COLO829 (cell line): ENCODE measurements around the gene NFE2L1.
"Not testable (repeated sequence)": the region's sequence is repeated elsewhere in the genome, so short reads cannot be mapped to it uniquely, and the experiment has no call there.

Experiments used
- DNase-seq: peaks from one replicate; pipeline ENCODE4 v3.0.0; 2012; ENCODE audit warnings: low spot score

The NFE2L1 gene, protein sequence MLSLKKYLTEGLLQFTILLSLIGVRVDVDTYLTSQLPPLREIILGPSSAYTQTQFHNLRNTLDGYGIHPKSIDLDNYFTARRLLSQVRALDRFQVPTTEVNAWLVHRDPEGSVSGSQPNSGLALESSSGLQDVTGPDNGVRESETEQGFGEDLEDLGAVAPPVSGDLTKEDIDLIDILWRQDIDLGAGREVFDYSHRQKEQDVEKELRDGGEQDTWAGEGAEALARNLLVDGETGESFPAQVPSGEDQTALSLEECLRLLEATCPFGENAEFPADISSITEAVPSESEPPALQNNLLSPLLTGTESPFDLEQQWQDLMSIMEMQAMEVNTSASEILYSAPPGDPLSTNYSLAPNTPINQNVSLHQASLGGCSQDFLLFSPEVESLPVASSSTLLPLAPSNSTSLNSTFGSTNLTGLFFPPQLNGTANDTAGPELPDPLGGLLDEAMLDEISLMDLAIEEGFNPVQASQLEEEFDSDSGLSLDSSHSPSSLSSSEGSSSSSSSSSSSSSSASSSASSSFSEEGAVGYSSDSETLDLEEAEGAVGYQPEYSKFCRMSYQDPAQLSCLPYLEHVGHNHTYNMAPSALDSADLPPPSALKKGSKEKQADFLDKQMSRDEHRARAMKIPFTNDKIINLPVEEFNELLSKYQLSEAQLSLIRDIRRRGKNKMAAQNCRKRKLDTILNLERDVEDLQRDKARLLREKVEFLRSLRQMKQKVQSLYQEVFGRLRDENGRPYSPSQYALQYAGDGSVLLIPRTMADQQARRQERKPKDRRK

DNA sequence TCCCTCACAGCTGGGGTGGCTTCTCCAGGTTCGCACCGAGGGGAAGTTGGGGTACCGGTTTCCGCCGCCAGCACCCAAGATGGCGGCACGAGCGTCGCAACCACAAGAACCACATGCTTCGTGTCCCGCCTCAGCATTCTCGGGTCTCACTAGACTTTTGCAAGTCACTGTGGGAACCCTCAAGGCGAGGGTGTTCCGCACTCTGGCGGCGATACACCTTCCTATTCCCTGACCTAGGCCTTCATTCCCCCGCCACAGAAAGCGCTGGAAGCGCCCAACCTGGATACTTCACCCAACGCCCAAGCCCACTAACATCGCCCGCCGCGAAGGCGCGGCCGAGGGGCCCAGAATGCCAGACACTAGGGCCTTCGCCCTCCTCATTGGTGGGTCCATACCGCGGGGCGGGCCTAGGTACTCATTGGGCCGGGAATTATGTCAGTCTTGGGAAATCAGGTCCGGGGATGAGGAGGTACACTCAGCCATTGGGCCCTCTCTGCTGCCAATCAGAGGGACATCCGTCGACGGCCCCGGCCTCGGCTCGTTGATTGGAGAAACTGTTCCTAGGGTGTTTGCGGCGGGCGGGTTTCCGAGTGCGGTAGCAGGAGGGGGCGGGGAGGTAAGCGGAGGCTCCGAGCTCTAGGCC, at the start of gene NFE2L1:
NFE2L1 (plus strand) TSS at position 619 of the 643 bp plus-strand sequence. CDS start 2,760 bp downstream, outside the sequence.
- DNase-seq = peak; percentile 86

DNA sequence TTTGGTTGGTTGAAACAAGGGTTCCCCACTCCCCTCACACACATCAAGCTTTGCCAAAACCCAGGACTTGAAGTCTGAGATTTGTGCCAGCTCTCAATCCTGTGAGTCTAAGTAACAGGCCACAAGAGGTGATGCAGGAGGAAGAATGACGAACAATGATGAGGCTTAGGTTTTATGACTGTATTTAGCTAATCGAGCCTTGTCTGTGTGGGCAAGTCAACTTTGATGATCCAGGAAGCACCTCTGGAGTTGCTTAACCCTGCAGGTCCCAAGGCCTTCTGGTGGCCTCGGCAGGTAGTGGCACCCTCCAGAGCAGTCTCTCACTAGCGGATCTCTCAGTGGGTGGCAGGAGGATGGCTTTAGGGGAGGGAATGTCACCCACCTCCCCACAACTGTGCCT, 48.6 kb upstream of the NFE2L1 start:
- peak; percentile 60 for DNase-seq

DNA sequence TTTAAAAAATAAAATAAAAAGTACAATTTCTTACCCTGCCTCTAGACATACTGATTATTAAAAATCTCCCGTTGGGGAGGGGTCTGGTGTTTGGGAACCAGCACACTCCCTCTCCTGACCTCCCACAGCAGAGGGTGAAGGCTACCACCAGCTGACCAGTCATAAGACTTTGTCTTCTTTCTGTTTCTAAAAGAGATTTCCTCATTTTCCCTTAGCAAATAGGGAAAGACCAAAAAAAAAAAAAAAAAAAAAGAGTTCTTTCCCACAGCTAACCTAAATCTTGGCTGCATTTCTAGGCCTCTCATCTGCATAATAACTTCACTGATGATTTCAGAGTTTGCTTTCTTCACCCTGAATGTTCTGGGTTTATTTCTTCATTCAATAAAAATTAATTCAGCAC, 47.0 kb upstream of the NFE2L1 start:
- no peak for DNase-seq

DNA sequence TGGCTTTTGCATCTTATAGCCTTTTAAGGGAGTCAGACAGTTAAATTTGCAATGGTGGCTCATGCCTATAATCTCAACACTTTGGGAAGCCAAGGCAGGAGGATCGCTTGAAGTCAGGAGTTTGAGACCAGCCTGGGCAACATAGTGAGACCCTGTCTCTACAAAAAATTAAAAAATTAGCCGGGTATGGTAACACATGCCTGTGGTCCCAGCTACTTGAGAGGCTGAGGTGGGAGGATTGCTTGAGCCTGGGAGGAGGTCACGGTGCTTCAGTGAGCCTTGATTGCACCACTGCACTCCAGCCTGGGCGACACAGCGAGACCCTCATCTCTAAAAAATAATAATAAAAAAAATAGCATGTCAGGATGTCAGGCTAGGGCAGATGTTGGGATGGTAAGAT, 46.5 kb upstream of the NFE2L1 start:
- DNase-seq = not testable (repeated sequence)

DNA sequence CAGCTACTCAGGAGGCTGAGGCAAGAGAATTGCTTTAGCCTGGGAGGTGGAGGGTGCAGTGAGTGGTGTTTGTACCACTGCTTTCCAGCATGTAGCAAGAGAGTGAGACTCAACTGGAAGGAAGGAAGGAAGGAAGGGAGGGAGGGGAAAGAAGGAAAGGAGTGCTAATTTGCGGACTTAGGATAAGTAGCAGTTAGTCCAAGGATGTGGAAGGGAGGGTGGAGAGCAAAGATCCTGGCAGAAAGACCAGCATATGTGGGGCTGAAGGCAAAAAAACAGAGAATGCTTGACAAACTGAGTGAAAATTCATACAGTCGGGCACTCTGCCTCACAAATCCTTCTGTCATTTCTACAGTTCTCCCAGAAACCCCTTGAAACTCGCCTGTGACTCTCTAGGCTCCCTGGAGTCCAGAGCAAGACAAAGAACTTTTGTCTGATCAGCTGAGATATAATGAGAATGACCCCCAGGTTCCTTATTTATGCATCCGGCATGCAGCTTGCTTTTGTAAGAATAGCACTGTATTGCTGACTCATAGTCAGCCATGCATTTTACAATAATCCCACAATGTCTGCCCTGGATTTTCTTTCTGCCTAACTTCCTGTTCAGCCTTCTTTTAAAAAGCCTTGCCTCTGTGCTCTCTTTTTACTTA, 45.8 kb upstream of the NFE2L1 start:
- DNase-seq = peak; percentile 87

DNA sequence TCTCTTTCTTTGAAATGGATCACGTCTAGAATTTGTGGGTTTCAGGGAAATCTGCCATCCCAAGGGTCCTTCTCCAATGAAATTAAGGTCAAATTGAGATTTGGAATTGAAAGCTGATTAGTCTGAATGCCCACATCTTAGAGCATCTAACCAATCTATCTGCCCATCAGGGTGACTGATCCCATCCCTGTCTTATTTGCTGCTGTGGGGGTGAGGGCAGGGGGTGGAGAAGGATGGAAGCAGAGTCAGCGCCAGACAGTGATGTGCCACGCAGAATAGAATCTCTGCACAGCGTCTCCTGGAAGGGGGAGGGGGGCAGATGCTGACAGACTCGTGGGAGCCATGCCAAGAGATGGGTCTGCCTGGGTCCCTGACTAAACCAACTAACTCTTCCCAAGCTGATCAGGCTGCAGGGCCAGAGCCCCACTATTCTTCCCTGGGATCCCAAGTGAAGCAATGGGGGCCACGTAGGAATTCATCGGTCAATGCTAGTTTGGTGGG, 45.2 kb upstream of the NFE2L1 start:
- DNase-seq = no peak

DNA sequence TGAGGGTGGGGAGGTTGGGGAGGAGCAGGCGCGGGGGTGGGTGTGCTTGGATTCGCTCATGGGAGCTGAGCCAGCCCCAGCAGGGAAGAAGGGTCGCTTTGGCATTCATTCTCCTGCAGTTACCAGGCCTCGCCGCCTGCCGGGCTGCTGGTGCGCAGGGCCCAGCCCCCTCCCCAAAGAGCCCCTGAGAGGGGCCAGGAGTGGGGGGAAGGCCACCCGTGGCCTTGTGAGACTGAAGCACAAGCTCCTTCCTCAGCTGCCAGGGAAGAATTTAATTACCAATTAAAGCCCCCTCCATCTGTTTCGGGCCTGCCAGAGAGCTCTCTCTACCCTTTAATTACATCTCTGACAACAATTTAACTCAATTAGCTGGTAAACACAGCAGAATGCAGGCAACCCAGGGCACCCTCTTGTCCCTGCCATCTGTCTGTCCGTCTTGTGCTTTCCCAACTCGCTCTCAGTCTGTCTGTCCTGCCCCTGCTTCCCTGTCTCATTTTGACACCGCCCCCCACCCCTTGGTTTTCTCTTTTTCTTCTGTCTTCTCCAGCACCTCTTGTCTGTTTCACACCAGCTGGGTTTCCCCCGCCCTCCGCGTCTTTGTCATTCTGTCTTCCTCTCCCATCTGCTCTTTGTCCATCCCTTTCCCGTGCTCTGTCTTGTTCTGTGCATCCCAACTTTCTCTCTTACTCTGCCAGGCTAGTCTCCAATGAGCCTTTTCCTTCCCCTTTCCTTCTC, 44.6 kb upstream of the NFE2L1 start:
- DNase-seq = no peak

DNA sequence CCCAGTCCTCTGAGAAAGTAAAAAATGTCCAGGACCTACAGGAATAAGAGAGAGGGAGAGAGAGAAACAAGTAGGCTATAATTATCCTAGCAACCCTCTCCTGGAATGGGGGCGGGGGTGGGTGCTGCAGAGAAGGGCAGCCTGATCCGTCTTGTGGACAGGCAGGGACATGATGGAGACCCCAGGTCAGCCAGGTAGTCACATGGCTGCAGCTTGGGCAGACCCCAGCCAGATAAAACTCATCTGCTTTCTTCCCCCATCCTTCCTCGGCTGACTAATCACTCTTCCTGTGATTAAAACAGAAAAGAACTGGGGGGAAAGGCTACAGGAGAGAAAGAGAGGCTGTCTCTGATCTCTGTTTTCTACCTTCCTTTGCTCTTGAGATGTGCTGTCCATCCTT, 43.2 kb upstream of the NFE2L1 start:
- no peak for DNase-seq

DNA sequence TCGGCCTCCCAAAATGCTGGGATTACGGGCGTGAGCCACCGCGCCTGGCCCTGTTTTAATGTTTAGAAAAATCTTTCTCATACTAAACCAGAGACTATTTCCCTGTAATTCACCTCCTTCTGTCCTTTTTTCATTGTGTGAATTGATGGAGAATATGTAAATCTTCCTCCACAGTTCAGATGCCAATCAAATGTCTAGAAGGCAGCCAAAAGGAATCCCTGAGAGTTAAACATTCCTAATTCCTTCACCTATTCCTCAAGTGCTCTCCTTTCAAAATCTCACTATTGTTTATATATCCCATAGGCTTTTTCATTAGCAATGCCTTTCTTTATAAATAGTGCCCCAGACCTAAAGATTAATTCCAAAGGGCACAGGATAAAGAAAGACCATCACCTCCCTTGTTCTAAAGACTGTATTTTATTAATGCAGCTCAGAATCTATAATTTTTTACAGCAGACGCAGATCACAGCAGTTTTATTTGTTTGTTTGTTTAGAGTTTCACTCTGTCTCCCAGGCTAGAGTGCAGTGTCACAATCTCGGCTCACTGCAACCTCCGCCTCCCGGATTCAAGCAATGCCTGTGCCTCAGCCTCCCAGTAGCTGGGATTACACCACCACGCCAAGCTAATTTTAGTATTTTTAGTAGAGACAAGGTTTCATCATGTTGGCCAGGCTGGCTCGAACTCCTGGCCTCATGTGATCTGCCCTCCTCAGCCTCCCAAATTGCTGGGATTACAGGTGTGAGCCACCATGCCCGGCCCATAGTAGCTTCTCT, 41.0 kb upstream of the NFE2L1 start:
- no peak for DNase-seq

DNA sequence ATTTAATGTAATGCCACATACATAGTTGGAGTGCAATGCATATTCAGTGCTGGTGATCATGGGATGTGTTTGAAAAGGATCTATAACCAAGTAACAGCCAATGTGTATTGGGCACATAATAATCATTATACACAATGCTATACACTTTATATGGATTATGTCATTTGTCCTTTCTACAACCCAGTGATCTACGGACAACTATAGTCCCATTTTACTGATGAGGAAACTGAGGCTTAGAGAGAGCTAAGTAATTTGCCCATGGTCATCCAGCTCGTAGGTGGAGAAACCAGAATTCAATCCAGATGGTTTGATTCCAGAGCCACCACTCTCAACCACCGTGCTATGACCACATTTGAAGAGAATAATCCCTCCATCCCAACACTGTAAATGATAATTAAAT, 38.0 kb upstream of the NFE2L1 start:
- DNase-seq = no peak

DNA sequence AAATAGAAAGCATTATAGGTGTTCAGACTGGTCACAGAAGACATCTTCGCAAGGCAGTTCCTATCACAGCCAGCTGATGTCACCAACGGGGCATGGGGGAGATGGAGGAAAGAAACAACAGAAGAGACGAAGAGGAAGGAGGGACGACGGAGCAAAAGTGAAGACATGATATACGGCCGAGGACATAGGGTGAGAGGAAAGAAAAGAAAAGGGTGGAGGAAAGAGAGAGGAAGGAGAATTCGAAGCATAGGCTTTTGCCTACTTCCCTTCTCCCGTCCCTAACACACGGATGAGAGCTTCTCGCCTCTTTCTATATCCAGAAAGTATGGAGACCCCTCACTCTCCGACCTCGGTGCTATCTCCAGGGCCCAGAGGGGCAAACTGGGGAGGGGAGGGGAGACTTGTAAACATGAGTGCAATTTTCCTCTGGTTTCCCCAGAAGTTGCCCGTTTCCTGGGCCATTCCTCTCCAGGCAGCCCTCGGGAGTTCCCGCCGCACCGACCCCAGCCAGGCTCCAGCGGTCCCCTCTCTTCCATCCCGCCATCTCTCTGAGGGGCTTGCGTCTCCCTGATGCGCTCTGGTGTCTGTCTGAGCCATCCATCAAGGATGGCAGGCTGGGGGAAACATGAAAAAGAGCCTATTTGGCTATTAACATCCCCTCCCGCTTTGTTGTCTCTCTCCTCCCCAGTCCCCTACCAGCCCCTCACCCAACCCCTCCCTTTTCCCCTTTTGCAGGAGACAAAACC, 36.6 kb upstream of the NFE2L1 start:
- DNase-seq = no peak

DNA sequence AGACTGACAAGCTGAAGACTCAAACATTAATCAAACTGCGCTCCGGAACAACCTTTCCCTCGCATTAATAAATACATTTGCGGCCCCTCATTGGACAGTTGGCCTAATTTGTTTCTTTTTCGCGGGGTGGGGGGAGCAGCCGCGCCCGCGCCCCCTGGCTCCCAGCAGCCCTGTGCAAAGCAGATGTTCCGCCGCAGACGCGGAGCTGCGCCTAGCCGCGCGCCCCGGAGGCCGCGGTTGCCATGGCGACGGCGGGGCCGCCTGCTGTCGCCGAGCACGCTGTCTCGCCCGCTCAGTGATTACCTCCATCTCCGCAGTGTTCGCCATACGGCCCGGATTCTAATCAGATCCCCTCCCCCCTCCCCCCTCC, 36.0 kb upstream of the NFE2L1 start:
- DNase-seq = no peak

DNA sequence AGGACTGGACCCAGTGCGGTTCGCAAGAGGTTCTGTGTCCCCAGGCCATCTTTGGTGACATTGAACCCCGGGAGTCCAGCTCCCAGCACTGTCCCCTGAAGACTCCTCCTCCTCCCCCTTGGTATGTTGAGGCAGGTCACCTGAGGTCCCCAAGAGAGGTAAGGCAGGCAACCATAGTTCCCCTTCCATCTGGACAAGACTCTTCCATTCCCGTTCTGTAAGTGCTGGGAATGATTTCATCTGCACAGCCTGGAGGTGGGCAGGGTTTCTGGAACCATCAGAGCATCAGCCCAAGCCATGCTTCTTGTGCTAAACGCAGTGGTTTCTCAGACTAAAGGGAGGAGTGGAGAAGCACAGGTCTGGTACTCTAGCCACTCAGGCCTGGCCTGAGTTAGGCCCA, 35.5 kb upstream of the NFE2L1 start:
- DNase-seq = no peak

DNA sequence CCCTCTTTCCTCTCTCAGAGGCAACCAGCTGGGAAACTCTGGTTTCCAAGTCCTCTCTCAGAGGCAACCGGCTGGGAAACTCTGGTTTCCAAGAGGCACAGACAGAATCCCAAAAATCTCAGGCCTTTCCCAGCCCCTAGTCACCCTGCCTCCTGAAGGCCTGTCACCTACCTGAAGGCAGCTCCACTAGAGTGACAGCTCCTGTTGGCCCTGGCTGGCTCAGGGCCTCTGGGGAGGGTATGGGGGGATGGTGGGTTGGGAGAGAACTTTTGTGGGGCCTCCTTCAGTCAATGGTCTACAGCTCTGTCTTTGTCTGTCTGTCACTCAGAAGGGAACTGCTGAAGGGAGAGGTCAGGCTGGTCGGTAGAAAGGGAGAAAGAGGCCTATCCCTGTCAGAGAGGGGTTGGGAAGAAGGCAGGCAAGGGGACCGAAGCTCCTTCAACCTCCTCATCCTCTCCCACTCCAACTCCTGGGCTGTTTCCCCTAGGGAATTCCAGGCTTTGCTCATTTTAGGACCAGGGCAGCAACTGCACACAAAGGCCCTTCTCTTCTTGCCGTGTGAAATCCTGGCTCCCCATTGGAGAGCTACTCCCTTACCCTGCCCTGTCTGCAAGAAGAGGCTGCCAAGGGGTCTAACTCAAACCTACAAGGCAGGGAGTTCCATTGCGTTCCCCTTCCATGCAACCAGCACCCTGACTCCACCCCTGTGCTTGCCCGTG, 34.1 kb upstream of the NFE2L1 start:
- DNase-seq = peak; percentile 89

DNA sequence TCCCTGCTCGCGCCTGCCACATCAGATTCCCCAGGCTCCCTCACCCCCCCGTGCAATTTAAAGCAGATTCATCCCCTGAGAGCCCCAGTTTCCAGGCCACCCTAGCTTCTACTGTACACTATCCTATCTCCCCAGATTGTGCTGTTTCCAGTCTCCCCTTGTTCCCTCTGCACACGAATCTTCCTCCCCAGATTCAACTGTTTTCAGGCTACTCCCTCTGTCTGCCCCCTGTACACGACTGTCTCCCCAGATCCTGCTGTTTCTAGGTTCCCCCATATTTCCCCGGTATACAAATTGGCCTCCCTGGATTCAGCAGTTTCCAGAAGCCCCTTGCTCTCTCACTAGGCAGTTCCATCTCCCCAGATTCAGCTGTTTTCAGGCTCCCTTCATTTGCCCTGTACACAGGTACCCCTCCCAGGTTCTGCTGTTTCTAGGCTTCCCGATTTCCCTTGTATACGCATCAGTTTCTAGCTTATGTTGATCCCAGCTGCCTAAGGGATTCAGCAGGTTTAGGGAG, 33.5 kb upstream of the NFE2L1 start:
- DNase-seq = no peak

DNA sequence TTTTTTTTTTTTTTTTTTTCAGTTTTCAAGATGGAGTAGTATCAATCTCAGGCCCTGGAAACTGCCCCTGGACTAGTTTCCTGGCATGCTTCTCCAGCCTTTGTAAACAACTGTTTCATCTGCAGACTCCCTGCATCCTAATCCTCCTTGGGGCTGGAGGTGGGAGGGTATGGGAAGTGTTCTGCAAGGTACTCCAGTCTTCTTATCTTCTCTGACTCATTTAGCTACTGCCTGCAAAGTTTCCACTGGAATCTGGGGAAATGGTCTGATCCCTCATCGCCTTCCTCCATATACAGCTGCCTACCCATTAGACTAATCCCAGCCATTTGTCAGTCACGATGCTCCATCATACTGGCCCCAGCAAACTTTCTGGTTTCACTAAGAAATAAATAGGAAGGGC, 32.0 kb upstream of the NFE2L1 start:
- no peak for DNase-seq

DNA sequence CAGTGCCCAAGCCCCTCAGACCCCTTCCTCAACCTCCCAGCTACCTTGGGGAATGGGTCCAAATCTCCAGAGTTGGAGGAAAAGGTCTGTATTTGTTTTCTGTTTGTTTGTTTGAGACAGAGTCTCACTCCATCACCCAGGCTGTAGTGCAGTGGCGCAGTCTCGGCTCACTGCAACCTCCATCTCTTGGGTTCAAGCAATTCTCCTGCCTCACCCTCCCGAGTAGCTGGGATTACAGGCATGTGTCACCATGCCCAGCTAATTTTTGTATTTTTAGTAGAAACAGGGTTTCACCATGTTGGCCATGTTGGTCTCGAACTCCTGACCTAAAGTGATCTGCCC, 30.4 kb upstream of the NFE2L1 start:
- DNase-seq = not testable (repeated sequence)

DNA sequence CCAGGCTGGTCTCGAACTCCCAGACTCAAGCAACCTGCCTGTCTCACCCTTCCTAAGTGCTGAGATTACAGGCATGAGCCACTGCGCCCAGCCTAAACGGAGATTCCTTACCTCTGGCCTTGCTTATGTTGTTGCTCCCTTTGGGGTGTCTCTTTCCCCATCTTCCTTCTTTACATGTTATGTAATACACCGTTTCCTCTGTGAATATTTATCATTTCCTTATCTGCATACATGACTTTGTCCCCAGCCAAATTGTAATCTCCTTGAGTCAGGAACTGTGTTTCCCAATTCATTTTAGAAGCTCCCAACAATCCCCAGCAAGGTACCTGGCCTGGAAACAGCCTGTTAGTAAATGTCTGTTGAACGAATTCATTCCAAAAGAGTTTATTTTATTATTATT, 26.2 kb upstream of the NFE2L1 start:
- DNase-seq = no peak

DNA sequence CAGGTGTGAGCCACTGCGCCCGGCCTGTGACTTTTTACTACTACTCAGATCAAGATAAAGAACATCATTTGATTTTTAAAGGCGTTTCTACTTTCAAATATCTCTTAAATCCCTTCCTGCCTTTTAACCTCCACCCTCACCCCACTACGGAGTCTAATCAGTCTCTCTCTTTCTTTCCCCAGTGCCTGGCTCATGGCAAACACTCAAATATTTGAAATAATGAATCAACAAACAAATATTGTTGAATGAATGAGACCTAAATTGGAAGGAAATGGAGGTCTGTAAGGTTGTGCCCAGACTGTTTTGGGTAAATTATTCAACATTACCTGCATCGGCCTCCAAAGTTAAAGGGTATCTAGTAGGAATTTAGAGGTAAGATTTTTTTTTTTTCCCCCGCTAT, 25.3 kb upstream of the NFE2L1 start:
- DNase-seq = no peak
